ENCODE measurements around the gene NFE2.

DNA sequence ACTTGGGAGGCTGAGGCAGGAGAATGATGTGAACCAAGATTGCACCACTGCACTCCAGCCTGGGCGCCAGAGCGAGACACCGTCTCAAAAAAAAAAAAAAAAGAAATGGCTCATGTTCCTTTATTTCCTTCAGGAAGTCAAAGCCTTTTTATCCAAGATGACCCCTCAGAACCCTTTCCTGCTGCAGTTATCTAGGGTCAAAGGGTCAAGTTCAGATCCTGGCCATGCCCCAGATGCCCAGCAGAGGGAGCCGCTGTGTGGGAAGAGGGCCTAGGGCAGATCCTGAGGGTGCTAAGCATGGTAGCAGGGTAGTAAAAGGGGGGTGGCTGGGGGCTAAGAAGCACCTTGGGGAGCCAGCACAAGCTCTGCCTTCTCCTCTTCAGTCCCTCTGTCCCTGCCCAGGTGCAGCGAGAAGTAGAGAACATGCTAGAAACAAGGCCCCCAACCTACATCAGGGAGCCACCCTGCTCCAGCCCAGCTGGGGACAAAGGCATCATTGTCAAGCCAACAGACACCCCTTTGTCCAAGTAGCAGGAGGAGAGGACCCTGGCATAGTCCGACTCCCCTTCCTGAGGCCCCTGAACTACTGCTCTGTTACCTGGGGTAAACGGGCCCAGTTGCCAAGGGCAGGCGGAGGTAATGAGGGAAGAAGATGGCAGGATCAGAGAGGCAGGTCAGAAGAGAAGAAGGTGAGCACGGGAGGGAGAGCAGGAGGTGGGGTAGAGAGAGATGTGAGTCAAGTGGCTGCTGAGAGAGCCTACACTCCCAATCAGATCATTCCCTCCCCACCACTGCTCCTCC, 6.5 kb downstream of the NFE2 start:
- TF ChIP-seq, protein P1, sequence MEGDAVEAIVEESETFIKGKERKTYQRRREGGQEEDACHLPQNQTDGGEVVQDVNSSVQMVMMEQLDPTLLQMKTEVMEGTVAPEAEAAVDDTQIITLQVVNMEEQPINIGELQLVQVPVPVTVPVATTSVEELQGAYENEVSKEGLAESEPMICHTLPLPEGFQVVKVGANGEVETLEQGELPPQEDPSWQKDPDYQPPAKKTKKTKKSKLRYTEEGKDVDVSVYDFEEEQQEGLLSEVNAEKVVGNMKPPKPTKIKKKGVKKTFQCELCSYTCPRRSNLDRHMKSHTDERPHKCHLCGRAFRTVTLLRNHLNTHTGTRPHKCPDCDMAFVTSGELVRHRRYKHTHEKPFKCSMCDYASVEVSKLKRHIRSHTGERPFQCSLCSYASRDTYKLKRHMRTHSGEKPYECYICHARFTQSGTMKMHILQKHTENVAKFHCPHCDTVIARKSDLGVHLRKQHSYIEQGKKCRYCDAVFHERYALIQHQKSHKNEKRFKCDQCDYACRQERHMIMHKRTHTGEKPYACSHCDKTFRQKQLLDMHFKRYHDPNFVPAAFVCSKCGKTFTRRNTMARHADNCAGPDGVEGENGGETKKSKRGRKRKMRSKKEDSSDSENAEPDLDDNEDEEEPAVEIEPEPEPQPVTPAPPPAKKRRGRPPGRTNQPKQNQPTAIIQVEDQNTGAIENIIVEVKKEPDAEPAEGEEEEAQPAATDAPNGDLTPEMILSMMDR (IDR thresholded peaks at IDR 0.05), result peak; percentile 46 to 90 (median 75)
- no peak for TF ChIP-seq POLR2A (IDR thresholded peaks at IDR 0.05)
